Coronary artery (tissue), 2 donors: ENCODE measurements around the gene SRM.
A peak's percentile ranks its signal among the peaks of the same experiment; 100 is the strongest.
"Not testable (repeated sequence)": the region's sequence is repeated elsewhere in the genome, so short reads cannot be mapped to it uniquely, and the experiment has no call there.

Experiments used
- DNase-seq: peaks from one replicate; pipeline ENCODE4 v3.0.0-alpha.2; 2017; ENCODE audit warnings: low spot score
- H3K27ac ChIP-seq, 2 donors: fragments of 200-600 bp; sonication (generic); one replicate each; pipeline ENCODE4 v1.5.1; 2016 to 2019
- H3K4me3 ChIP-seq: fragments of 200-600 bp; sonication (generic); 2 replicates; pipeline ENCODE4 v1.5.1; 2016; ENCODE audit warnings: mild to moderate bottlenecking, moderate library complexity
- CTCF ChIP-seq: fragments of 200-600 bp; sonication (generic); IDR thresholded peaks from one replicate; pipeline ENCODE4 v1.5.1; 2019; ENCODE audit warnings: antibody characterized with exemption

Gene SRM

GRCh38 chr1:11099310-11100148, 39.7 kb upstream of the SRM start, which contains the start of gene EXOSC10:
TSS of gene EXOSC10 (minus strand) at chr1:11099869. CDS start at chr1:11099831, 38 bp downstream.
- Histone ChIP-seq H3K4me3 (peak within 1 kb of the TSS; percentile 82), H3K27ac (peak within 1 kb of the TSS; percentile 65 to 80)
- TF ChIP-seq CTCF, result no peak
- DNase-seq, result peak; percentile 89

GRCh38 chr1:11098931-11099309, 39.1 kb upstream of the SRM start:
- no peak for TF ChIP-seq CTCF
- peak overlapping the region; percentile 82 for H3K4me3 ChIP-seq
- peak overlapping the region; percentile 65 to 80 for H3K27ac ChIP-seq
- DNase-seq, result no peak

GRCh38 chr1:11083784-11084183, 24.0 kb upstream of the SRM start:
- H3K27ac ChIP-seq, DNase-seq, H3K4me3 ChIP-seq: not testable (repeated sequence)

- no peak for DNase-seq
- no peak overlapping the region for H3K4me3 ChIP-seq
- TF ChIP-seq CTCF, result no peak
- no peak overlapping the region for H3K27ac ChIP-seq
These were observed 21.1 kb upstream of the SRM start for GRCh38 chr1:11080931-11081330.

GRCh38 chr1:11078631-11079030, 18.8 kb upstream of the SRM start:
- DNase-seq, result no peak
- Histone ChIP-seq H3K27ac (no peak overlapping the region), H3K4me3 (no peak overlapping the region)
- TF ChIP-seq CTCF, result no peak

- not testable (repeated sequence) for H3K4me3 ChIP-seq, DNase-seq, H3K27ac ChIP-seq
These were observed 13.6 kb upstream of the SRM start for GRCh38 chr1:11073398-11073797.

- Histone ChIP-seq H3K27ac (no peak overlapping the region), H3K4me3 (no peak overlapping the region)
- no peak for DNase-seq
- TF ChIP-seq CTCF, result no peak
These were observed 12.5 kb upstream of the SRM start for GRCh38 chr1:11072216-11072917.
